WTC11 (cell line): ENCODE results near the gene CEP192. TPM values are rescaled to one million over a fixed set of nuclear protein-coding genes. Genes with fewer than 3 reads are reported as not detected.

ENCODE experiments used
- ATAC-seq: fragments of 200-7000 bp; cut with Tn5 transposase; 2 replicates; pipeline ENCODE4 v1.10.0; 2021; ENCODE audit warnings: mild to moderate bottlenecking, moderate library complexity
- CTCF ChIA-PET: fragments of 300-600 bp; sonication (Branson Sonifier 250); formaldehyde crosslinking; loops from one replicate; lab custom pipeline; 2021; ENCODE audit warnings: antibody characterized with exemption; lab: Charles Lee
- POLR2A ChIA-PET: fragments of 350-600 bp; sonication (Branson Sonifier 250); formaldehyde crosslinking; loops from one replicate; lab custom pipeline; 2021; ENCODE audit warnings: antibody characterized with exemption; lab: Charles Lee
- DNase-seq: peaks from one replicate; pipeline ENCODE4 v3.0.0; 2021; ENCODE audit warnings: low spot score
- H3K27ac Mint-ChIP-seq: 2 replicates; pipeline ENCODE4 v1.8.0; 2021; ENCODE audit warnings: mixed read lengths
- H3K27me3 Mint-ChIP-seq: 2 replicates; pipeline ENCODE4 v1.8.0; 2021; ENCODE audit warnings: low read depth, mild to moderate bottlenecking, moderate library complexity, mixed read lengths
- H3K36me3 Mint-ChIP-seq: 2 replicates; pipeline ENCODE4 v1.8.0; 2021; ENCODE audit warnings: mixed read lengths
- H3K4me1 Mint-ChIP-seq: 2 replicates; pipeline ENCODE4 v1.8.0; 2022; ENCODE audit warnings: mixed read lengths
- H3K4me3 Mint-ChIP-seq: 2 replicates; pipeline ENCODE4 v1.8.0; 2021; ENCODE audit warnings: mild to moderate bottlenecking, moderate library complexity, mixed read lengths
- H3K9me3 Mint-ChIP-seq: 2 replicates; pipeline ENCODE4 v1.8.0; 2021; ENCODE audit warnings: mixed read lengths
- AFF4 ChIP-seq: sonication (generic); formaldehyde crosslinking; IDR thresholded peaks from 2 replicates; pipeline ENCODE4 v1.8.1; 2023; ENCODE audit warnings: mild to moderate bottlenecking, missing genetic modification reagents, borderline replicate concordance
- CDX4 ChIP-seq: fragments of 250-450 bp; sonication (Bioruptor Pico); IDR thresholded peaks from 2 replicates; pipeline ENCODE4 v1.9.0; 2021; ENCODE audit warnings: moderate library complexity, mild to moderate bottlenecking, inconsistent platforms, borderline replicate concordance
- E2F4 ChIP-seq: sonication (generic); formaldehyde crosslinking; IDR thresholded peaks from 2 replicates; pipeline ENCODE4 v1.8.1; 2022; ENCODE audit warnings: low read depth, mild to moderate bottlenecking, moderate library complexity, missing genetic modification reagents, borderline replicate concordance
- ETV6 ChIP-seq: sonication (generic); formaldehyde crosslinking; IDR thresholded peaks from 2 replicates; pipeline ENCODE4 v1.8.1; 2022; ENCODE audit warnings: mild to moderate bottlenecking, missing genetic modification reagents
- FOXJ3 ChIP-seq: sonication (generic); formaldehyde crosslinking; IDR thresholded peaks from 2 replicates; pipeline ENCODE4 v1.9.0; 2021; ENCODE audit warnings: missing genetic modification reagents, mild to moderate bottlenecking, borderline replicate concordance
- FOXK1 ChIP-seq: sonication (generic); formaldehyde crosslinking; IDR thresholded peaks from 2 replicates; pipeline ENCODE4 v1.8.0; 2022; ENCODE audit warnings: mild to moderate bottlenecking, moderate library complexity, missing genetic modification reagents
- NFYB ChIP-seq: sonication (generic); formaldehyde crosslinking; conservative IDR thresholded peaks from 2 replicates; pipeline ENCODE4 v1.8.0; 2022; ENCODE audit warnings: low read depth, missing genetic modification reagents
- NR3C1 ChIP-seq: sonication (generic); formaldehyde crosslinking; conservative IDR thresholded peaks from 2 replicates; pipeline ENCODE4 v1.8.1; 2023; ENCODE audit warnings: low read depth, mild to moderate bottlenecking, missing genetic modification reagents
- PRDM15 ChIP-seq: sonication (generic); formaldehyde crosslinking; IDR thresholded peaks from 2 replicates; pipeline ENCODE4 v1.8.0; 2022; ENCODE audit warnings: missing genetic modification reagents
- SMAD4 ChIP-seq: sonication (generic); formaldehyde crosslinking; IDR thresholded peaks from 2 replicates; pipeline ENCODE4 v1.8.0; 2022; ENCODE audit warnings: mild to moderate bottlenecking, missing genetic modification reagents
- TEAD4 ChIP-seq: sonication (generic); formaldehyde crosslinking; IDR thresholded peaks from 2 replicates; pipeline ENCODE4 v1.8.0; 2022; ENCODE audit warnings: mild to moderate bottlenecking, missing genetic modification reagents
- ZMAT4 ChIP-seq: fragments of 250-450 bp; sonication (Bioruptor Pico); IDR thresholded peaks from 2 replicates; pipeline ENCODE4 v1.9.0; 2021; ENCODE audit warnings: mild to moderate bottlenecking
- ZNF121 ChIP-seq: sonication (generic); formaldehyde crosslinking; IDR thresholded peaks from 2 replicates; pipeline ENCODE4 v1.8.0; 2023; ENCODE audit warnings: missing genetic modification reagents
- ZNF232 ChIP-seq: sonication (generic); formaldehyde crosslinking; IDR thresholded peaks from 2 replicates; pipeline ENCODE4 v1.8.0; 2022; ENCODE audit warnings: mild to moderate bottlenecking, missing genetic modification reagents
- ZNF317 ChIP-seq: sonication (generic); formaldehyde crosslinking; IDR thresholded peaks from 2 replicates; pipeline ENCODE4 v1.8.1; 2023; ENCODE audit warnings: low read depth, mild to moderate bottlenecking, moderate library complexity, missing genetic modification reagents, borderline replicate concordance
- total RNA-seq: library from RNA; stranded (reverse); gene quantifications from 3 replicates; pipeline ENCODE4 v1.2.3, GENCODE V29; 2021

Gene CEP192
- total RNA-seq, 1 experiment from 2014 or later = 25.4 TPM

- TF ChIP-seq AFF4 (CRISPR knock-in tag) (no peak), NR3C1 (CRISPR knock-in tag) (no peak), FOXK1 (CRISPR knock-in tag) (no peak), ZNF317 (CRISPR knock-in tag) (no peak), ETV6 (no peak), E2F4 (no peak), TEAD4 (no peak)
Measured at GRCh38 chr18:13120255-13120654, 129.1 kb downstream of the CEP192 start (continued).

- Mint-ChIP-seq H3K36me3 (peaks cover 26% of the 10 kb centered on the region), H3K27ac (no peak overlapping the region), H3K4me3 (no peak overlapping the region), H3K27me3 (no peaks in the 10 kb centered on the region), H3K9me3 (no peaks in the 10 kb centered on the region), H3K4me1 (no peaks in the 10 kb centered on the region)
- TF ChIP-seq ZMAT4 (no peak), SMAD4 (no peak), ZNF317 (CRISPR knock-in tag) (no peak), ZNF232 (no peak)
- ChIA-PET CTCF (no interaction called here), POLR2A (no interaction called here)
- no peak for DNase-seq
- ATAC-seq = no peak
Measured at GRCh38 chr18:13120983-13121441, 129.8 kb downstream of the CEP192 start.

- Mint-ChIP-seq H3K27ac (no peak overlapping the region), H3K36me3 (peaks cover 8% of the 10 kb centered on the region), H3K9me3 (no peaks in the 10 kb centered on the region), H3K4me3 (no peak overlapping the region), H3K27me3 (no peaks in the 10 kb centered on the region), H3K4me1 (no peaks in the 10 kb centered on the region)
- no peak for ATAC-seq
- POLR2A ChIA-PET = no interaction called here
- no peak for DNase-seq
- TF ChIP-seq NFYB (CRISPR knock-in tag) (no peak), FOXJ3 (CRISPR knock-in tag) (no peak), PRDM15 (no peak), CDX4 (CRISPR knock-in tag) (no peak), ZNF121 (no peak)
- CTCF ChIA-PET = interaction anchor here (0.8 to 3.6 kb wide), 3 partner anchors 12 to 35 kb away, joined by 3 to 19 read pairs (median 3); no protein-coding TSS in a partner anchor
Measured at GRCh38 chr18:13124411-13124810, 133.2 kb downstream of the CEP192 start.
